ENCODE measurements around the gene MED13.
"Not testable (repeated sequence)": the region's sequence is repeated elsewhere in the genome, so short reads cannot be mapped to it uniquely, and the experiment has no call there.

MED13 gene

DNA sequence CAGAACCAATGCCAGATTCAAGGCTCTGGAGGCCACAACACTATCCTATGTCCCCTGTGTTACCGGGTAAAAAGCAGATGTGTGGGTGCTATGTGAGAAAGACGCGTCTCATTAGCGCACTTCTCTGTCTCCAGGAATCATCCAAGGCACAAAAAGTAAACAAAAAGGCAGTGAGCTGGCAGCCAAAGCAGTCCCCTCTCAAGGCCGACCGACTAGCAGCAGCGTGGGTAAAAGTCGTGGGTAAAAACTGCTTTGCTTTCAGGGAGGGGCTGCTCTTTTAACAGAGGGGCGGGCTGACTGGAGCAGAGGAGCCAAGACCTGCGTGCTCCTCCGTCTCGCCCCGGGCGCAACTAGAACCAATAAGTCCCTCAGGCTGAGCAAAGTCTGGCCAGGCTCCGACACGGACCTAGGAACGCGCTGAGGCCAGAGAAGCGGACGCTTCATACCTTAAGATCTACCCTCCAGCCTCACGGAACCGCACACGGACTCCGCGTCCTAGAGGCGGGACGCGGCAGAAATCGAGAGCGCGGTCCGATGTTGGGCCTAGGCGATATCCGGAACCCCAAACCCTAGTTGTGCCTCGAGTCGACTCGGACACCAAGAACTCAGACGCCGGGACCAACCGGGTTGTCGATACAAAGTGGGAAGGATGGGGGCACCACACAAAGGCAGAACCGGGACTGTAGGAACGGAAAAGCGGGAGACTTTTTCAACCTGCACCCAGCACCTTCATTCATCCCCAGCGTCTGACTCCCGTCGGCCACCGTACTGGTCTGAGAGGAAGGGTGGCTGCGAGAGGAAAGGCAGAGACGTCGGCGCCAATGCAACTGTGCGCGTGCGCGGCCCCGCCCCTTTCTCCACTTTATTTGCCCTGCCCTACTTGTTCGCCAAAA lies 137.6 kb downstream of the MED13 start, which contains the start of gene INTS2:
Gene INTS2, minus strand, starts transcription at position 775 of the 893 bp plus-strand sequence. CDS start 1,338 bp downstream, outside the sequence.
- in situ Hi-C loops (cut with MboI; ENCODE audit: low sequenced_read_pairs), result no loop called here

DNA sequence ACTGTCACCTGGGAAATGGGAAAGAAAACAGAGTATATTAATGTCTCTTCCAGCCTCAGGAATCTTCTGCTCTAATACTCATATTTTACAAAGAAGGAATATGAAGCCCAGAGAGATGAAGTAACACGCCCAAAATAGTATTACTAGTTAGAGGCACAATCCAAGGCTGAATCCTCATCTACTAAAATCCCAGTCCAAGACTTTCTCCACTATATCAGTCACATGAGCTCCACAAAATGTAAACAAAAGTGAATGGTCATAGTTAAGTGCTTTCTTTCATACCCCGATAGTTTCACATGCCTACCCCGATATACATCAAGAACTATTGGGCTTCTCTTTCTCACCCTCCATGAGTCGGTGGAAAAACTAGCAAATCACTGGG lies 138.3 kb downstream of the MED13 start:
- in situ Hi-C loops (cut with MboI; ENCODE audit: low sequenced_read_pairs), result no loop called here

DNA sequence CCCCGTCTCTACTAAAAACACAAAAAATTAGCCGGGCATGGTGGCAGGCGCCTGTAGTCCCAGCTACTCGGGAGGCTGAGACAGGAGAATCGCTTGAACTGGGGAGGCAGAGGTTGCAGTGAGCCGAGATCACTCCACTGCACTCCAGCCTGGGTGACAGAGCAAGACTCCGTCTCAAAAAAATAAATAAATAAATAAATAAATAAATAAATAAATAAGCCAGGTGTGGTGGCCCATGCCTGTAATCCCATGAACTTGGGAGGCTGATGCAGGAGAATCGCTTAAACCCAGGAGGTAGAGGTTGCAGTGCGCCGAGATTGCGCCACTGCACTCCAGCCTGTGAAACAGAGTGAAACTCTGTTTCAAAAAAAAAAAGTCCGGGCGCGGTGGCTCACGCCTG lies 149.9 kb downstream of the MED13 start:
- in situ Hi-C loops (cut with MboI; ENCODE audit: low sequenced_read_pairs), result not testable (repeated sequence)

DNA sequence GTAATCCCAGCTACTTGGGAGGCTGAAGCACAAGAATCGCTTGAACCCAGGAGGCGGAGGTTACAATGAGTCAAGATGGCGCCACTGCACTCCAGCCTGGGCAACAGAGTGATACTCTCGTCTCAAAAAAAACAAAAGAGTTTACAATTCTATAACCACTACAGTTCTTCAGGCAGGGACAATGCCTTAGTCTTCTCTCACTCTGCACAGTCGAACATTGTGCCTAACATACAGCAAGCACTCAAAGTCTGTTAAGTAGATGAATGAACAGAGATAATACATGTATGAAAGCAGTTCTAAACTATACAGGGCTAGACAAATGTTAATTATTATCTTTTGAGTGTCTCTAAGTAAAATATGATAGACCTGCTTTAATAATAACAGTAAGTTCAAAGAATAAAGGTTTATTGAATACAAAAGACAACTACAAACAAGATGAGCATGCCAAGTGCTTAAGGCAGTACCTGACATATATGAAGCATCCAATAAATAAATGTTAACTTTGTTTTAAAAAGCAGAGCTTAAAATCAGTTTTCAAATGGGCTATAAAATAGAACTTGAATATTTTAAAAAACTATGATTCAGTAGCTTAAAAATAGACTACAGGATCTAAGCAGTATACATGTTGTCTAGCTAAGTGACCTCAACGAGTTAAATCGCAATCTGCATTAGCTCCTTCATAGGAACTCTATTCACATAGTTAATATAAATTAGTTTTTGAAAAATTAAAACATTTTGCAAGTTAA lies 156.6 kb downstream of the MED13 start:
- in situ Hi-C loops (cut with MboI; ENCODE audit: low sequenced_read_pairs), result no loop called here

DNA sequence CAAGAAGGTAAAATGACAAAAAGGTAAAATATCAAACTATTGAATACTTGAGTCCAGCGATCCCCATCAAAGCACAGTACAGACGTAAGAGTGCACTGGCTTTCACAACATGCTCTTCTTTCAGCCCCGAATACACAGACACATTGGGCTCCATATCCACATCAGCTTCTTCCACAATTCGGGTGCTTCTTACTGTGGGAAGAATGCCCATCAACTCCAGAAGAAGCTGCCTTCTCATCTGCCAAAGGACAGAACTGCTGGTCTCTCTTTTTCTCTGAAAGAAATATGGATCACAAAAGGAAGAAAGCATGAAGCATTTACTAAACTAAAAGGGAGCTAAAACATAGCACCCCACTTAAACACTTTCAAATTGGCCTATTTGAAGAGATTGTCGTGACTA lies 157.7 kb downstream of the MED13 start:
- in situ Hi-C loops (cut with MboI; ENCODE audit: low sequenced_read_pairs), result no loop called here

DNA sequence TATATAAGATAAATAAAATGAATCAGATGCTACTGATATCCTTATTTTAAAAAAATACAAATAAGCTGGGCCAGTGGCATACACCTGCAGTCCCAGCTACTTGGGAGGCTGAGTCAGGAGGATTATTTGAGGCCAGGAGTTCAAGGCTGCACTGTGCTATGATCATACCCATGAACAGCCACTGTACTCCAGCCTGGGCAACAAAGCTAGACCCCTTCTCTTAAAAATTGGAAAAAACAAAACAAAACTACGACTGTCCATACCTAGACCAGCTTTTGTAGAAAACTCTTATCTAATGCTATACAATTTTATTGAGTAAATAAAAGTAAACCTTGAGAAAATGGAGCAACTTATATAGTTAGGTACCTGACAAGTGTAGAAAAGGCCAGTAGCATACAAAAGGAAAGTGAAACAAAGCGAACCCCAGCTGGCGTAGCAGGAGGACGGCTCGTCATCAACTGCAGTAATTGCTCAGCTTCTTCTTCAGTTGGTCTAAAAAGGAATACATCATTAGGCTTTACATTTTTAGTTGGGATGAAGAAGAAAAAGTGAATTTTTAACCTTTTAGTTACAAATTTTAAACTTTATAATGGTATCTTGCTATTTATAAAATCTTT lies 160.9 kb downstream of the MED13 start:
- in situ Hi-C loops (cut with MboI; ENCODE audit: low sequenced_read_pairs), result no loop called here

GRCh38 chr17:61903251-61903650 lies 161.8 kb downstream of the MED13 start:
- in situ Hi-C loops (cut with MboI; ENCODE audit: low sequenced_read_pairs), result no loop called here

DNA sequence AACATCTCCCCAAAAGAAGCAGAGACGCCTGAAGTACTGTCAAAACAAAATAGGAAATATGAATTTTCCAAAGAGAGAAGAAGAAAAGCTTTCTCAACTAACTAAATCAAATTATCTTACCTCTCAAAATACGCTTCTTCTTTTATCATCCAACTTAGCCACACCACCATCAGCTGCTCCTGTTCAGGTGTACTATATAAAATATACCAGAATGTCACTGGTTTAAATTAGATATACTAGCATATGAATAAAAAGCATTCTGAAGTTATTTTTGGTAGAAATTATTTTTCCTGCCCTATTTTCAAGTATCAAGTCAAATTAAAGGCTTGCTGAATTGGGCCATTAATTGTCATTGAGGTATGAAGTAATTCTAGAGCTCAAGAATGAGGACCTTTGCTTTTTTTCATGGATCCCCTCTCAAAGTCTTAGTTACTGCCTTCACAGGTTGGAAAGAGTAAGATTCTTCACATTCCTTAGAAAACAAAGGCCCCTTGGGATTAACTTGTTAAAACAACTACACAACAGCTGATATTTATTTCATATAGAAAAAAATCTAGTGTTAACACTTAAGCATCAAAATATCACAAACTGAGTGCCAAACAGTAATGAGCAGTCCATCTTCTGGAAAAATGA lies 167.4 kb downstream of the MED13 start:
- in situ Hi-C loops (cut with MboI; ENCODE audit: low sequenced_read_pairs), result no loop called here

DNA sequence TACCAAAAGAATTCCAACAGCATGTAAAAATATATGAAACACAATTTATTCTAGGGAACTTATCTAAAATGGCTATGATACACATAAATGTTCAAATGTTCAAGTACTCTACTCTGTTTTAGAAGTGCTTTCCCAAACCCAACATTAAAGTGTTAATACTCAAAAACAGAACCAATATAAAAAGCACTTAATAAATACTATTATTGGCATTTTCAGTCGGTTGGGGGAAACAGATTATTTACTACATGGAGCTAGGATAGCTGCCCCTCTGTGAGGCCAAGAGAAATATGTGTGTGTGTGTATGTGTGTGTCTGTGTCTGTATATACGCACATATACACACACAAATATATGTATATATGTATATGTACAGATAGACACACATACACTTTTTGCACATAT lies 169.7 kb downstream of the MED13 start:
- in situ Hi-C loops (cut with MboI; ENCODE audit: low sequenced_read_pairs), result no loop called here

DNA sequence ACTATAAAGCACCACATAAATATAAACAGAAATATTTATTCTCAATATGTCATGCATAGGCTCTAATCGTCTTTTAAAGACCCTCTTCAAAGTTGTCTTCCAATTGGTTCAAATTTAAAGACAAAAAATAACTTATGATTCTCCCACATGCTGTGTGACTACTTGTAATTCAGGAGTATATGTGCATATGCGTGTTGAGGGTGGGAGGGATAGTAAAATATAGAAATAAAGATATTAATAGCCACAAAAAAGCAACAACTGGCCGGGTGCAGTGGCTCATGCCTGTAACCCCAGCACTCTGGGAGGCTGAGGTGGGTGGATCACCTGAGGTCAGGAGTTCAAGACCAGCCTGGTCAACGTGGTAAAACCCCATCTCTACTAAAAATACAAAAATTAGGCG lies 170.8 kb downstream of the MED13 start:
- in situ Hi-C loops (cut with MboI; ENCODE audit: low sequenced_read_pairs), result not testable (repeated sequence)

Measured in HL-60/S4 treated with retinoic acid at 250 ng/mL for 4 days and 3 days (cell line).